GM19395 (cell line): Measurements from ENCODE around the gene CUX1.
A peak's percentile ranks its signal among the peaks of the same experiment; 100 is the strongest.
"Not testable (repeated sequence)": the region's sequence is repeated elsewhere in the genome, so short reads cannot be mapped to it uniquely, and the experiment has no call there.

Experiments used
- ATAC-seq: cut with Tn5 transposase; IDR thresholded peaks from one replicate; pipeline ENCODE4 v1.9.1; 2021; ENCODE audit warnings: mild to moderate bottlenecking, moderate library complexity; ENCODE audit not compliant: unreplicated experiment

CUX1 gene

GRCh38 chr7:102029616-102030015, 212.2 kb downstream of the CUX1 start:
- no peak for ATAC-seq

GRCh38 chr7:102030696-102031095, 213.3 kb downstream of the CUX1 start:
- ATAC-seq: no peak

- ATAC-seq: no peak
Measured at GRCh38 chr7:102036958-102037357, 219.5 kb downstream of the CUX1 start.

- no peak for ATAC-seq
Measured at GRCh38 chr7:102039706-102040105, 222.3 kb downstream of the CUX1 start.

GRCh38 chr7:102040569-102040968, 223.1 kb downstream of the CUX1 start:
- ATAC-seq: no peak

- no peak for ATAC-seq
Measured at GRCh38 chr7:102042016-102042656, 224.7 kb downstream of the CUX1 start.

- ATAC-seq: not testable (repeated sequence)
Measured at GRCh38 chr7:102042796-102043195, 225.4 kb downstream of the CUX1 start.

GRCh38 chr7:102044641-102044983, 227.2 kb downstream of the CUX1 start:
- no peak for ATAC-seq

GRCh38 chr7:102044984-102045673, 227.7 kb downstream of the CUX1 start:
- ATAC-seq: no peak

- ATAC-seq: no peak
Measured at GRCh38 chr7:102045681-102046372, 228.4 kb downstream of the CUX1 start.

- ATAC-seq: no peak
Measured at GRCh38 chr7:102046373-102047117, 229.1 kb downstream of the CUX1 start.

GRCh38 chr7:102047167-102047566, 229.7 kb downstream of the CUX1 start:
- ATAC-seq: no peak

- ATAC-seq: no peak
Measured at GRCh38 chr7:102049765-102050164, 232.3 kb downstream of the CUX1 start.

- ATAC-seq: no peak
Measured at GRCh38 chr7:102050864-102051460, 233.5 kb downstream of the CUX1 start.

GRCh38 chr7:102051736-102052135, 234.3 kb downstream of the CUX1 start:
- ATAC-seq: not testable (repeated sequence)

GRCh38 chr7:102054158-102054557, 236.7 kb downstream of the CUX1 start:
- ATAC-seq: no peak

- ATAC-seq: no peak
Measured at GRCh38 chr7:102055181-102055976, 238.0 kb downstream of the CUX1 start.

GRCh38 chr7:102059524-102059923, 242.1 kb downstream of the CUX1 start:
- no peak for ATAC-seq

GRCh38 chr7:102061354-102061945, 244.0 kb downstream of the CUX1 start:
- ATAC-seq: no peak

GRCh38 chr7:102061981-102062390, 244.6 kb downstream of the CUX1 start:
- ATAC-seq: peak; percentile 91
